Upper lobe of left lung (tissue), 4 donors: ENCODE results near the gene PEBP1.

Experiments
- EP300 ChIP-seq, 4 donors: sonication (generic); formaldehyde crosslinking; IDR thresholded peaks; one replicate each; pipeline ENCODE4 v1.5.1; 2017; ENCODE audit warnings: antibody characterized with exemption in 4 of 4, control low read depth in 2 of 4
- POLR2A ChIP-seq, 4 donors: fragments of 450-650 bp; IDR thresholded peaks; one replicate each; pipeline ENCODE4 v1.5.1; 2016 to 2017; ENCODE audit warnings: antibody characterized with exemption in 4 of 4, mild to moderate bottlenecking in 2 of 4
- POLR2AphosphoS5 ChIP-seq, 2 donors: sonication (generic); formaldehyde crosslinking; IDR thresholded peaks; one replicate each; pipeline ENCODE4 v1.5.1; 2017; ENCODE audit warnings: antibody characterized with exemption in 2 of 2
- TF ChIP-seq, protein P1 (sequence below), 6 experiments: fragments of 450-650 bp in 4 of 6; fragments of 200-600 bp in 2 of 6; sonication (generic) in 2 of 6; IDR thresholded peaks; one replicate each; pipeline ENCODE4 v1.5.1; 2016 to 2019; ENCODE audit warnings: antibody characterized with exemption in 6 of 6

DNA sequence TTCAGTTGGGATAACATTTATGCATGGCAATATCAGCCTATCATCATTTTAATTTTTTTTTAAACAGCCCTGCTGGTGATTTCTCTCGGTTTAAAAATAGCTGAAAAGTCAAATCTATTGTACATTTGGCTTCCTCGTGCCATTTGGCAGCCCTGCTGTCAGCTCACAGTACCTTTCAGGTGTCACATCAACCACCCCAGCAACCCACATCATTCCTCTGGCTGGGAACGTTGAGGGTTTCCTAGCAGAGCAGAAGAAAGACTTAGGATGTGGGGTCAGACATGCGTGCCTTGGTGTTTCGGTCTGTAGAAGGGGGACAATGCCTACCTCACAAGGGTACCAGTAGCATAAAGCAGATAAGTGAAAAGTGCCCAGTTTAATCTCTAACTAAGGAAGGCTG lies 15.8 kb downstream of the PEBP1 start:
- TF ChIP-seq POLR2AphosphoS5 (IDR thresholded peaks at IDR 0.05), result no peak
- TF ChIP-seq, protein P1, sequence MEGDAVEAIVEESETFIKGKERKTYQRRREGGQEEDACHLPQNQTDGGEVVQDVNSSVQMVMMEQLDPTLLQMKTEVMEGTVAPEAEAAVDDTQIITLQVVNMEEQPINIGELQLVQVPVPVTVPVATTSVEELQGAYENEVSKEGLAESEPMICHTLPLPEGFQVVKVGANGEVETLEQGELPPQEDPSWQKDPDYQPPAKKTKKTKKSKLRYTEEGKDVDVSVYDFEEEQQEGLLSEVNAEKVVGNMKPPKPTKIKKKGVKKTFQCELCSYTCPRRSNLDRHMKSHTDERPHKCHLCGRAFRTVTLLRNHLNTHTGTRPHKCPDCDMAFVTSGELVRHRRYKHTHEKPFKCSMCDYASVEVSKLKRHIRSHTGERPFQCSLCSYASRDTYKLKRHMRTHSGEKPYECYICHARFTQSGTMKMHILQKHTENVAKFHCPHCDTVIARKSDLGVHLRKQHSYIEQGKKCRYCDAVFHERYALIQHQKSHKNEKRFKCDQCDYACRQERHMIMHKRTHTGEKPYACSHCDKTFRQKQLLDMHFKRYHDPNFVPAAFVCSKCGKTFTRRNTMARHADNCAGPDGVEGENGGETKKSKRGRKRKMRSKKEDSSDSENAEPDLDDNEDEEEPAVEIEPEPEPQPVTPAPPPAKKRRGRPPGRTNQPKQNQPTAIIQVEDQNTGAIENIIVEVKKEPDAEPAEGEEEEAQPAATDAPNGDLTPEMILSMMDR (IDR thresholded peaks at IDR 0.05), result no peak
- TF ChIP-seq POLR2A (IDR thresholded peaks at IDR 0.05), result no peak
- no peak for TF ChIP-seq EP300 (IDR thresholded peaks at IDR 0.05)
